Measurements from ENCODE around the gene HSPA12B. TPM values are rescaled to one million over a fixed set of nuclear protein-coding genes. Genes with fewer than 3 reads are reported as not detected.

The HSPA12B gene
- 1.4 TPM for polyA plus RNA-seq (2013, experiment 1 of 2)
- 2.9 TPM for polyA plus RNA-seq (2013, experiment 2 of 2)

GRCh38 chr20:3732327-3733118, at the start of gene HSPA12B:
HSPA12B (plus strand) TSS chr20:3732685; CDS start chr20:3738675, 5,990 bp downstream.
- H3K36me3 ChIP-seq (ENCODE audit: insufficient read depth, low read length): no peaks in the 10 kb centered on the region
- H3K9ac ChIP-seq (ENCODE audit: low read depth, low read length): peak within 1 kb of the TSS; percentile 55
- H3K4me1 ChIP-seq (ENCODE audit: insufficient read depth, low read length): no peaks in the 10 kb centered on the region; the same call in 1 of the 2 replicates
- H3K27ac ChIP-seq (ENCODE audit: low read depth, low read length): no peak within 1 kb of the TSS
- 15% methylated on average over 64 of the region's 67 CpGs for whole genome bisulfite sequencing
- H3K9me3 ChIP-seq (ENCODE audit: insufficient read depth, low read depth, low read length): no peaks in the 10 kb centered on the region
- H3K4me3 ChIP-seq (ENCODE audit: low read length): peak within 1 kb of the TSS; percentile 49
- peaks cover 36% of the 10 kb centered on the region for H3K27me3 ChIP-seq (ENCODE audit: insufficient read depth, low read length)

GRCh38 chr20:3685341-3685740, 47.1 kb upstream of the HSPA12B start:
- H3K9ac ChIP-seq (ENCODE audit: low read depth, low read length): no peak overlapping the region
- H3K4me1 ChIP-seq (ENCODE audit: insufficient read depth, low read length): peaks cover 19% of the 10 kb centered on the region
- peaks cover 36% of the 10 kb centered on the region for H3K27me3 ChIP-seq (ENCODE audit: insufficient read depth, low read length)
- no peak overlapping the region for H3K27ac ChIP-seq (ENCODE audit: low read depth, low read length)
- no peaks in the 10 kb centered on the region for H3K9me3 ChIP-seq (ENCODE audit: insufficient read depth, low read depth, low read length)
- H3K4me3 ChIP-seq (ENCODE audit: low read length): no peak overlapping the region
- WGBS: 78% methylated on average over 7 of the region's 7 CpGs
- no peaks in the 10 kb centered on the region for H3K36me3 ChIP-seq (ENCODE audit: insufficient read depth, low read length)

GRCh38 chr20:3686421-3686820, 46.1 kb upstream of the HSPA12B start:
- WGBS: 91% methylated on average over 7 of the region's 7 CpGs
- Histone ChIP-seq H3K9me3 (ENCODE audit: insufficient read depth, low read depth, low read length) (no peaks in the 10 kb centered on the region), H3K4me3 (ENCODE audit: low read length) (no peak overlapping the region), H3K4me1 (ENCODE audit: insufficient read depth, low read length) (peaks cover 11% of the 10 kb centered on the region), H3K36me3 (ENCODE audit: insufficient read depth, low read length) (no peaks in the 10 kb centered on the region), H3K27me3 (ENCODE audit: insufficient read depth, low read length) (peaks cover 29% of the 10 kb centered on the region), H3K27ac (ENCODE audit: low read depth, low read length) (no peak overlapping the region), H3K9ac (ENCODE audit: low read depth, low read length) (no peak overlapping the region)

GRCh38 chr20:3686867-3687321, 45.6 kb upstream of the HSPA12B start:
- Histone ChIP-seq H3K27ac (ENCODE audit: low read depth, low read length) (no peak overlapping the region), H3K36me3 (ENCODE audit: insufficient read depth, low read length) (no peaks in the 10 kb centered on the region), H3K4me1 (ENCODE audit: insufficient read depth, low read length) (peaks cover 11% of the 10 kb centered on the region), H3K4me3 (ENCODE audit: low read length) (no peak overlapping the region), H3K9ac (ENCODE audit: low read depth, low read length) (no peak overlapping the region), H3K27me3 (ENCODE audit: insufficient read depth, low read length) (peaks cover 24% of the 10 kb centered on the region), H3K9me3 (ENCODE audit: insufficient read depth, low read depth, low read length) (no peaks in the 10 kb centered on the region)
- 78% methylated on average over 9 of the region's 9 CpGs for WGBS

- no peak overlapping the region for H3K9ac ChIP-seq (ENCODE audit: low read depth, low read length)
- H3K9me3 ChIP-seq (ENCODE audit: insufficient read depth, low read depth, low read length): no peaks in the 10 kb centered on the region
- 46% methylated on average over 1 of the region's 2 CpGs for WGBS
- H3K27me3 ChIP-seq (ENCODE audit: insufficient read depth, low read length): peaks cover 18% of the 10 kb centered on the region
- no peak overlapping the region for H3K4me3 ChIP-seq (ENCODE audit: low read length)
- peaks cover 11% of the 10 kb centered on the region for H3K4me1 ChIP-seq (ENCODE audit: insufficient read depth, low read length)
- no peak overlapping the region for H3K27ac ChIP-seq (ENCODE audit: low read depth, low read length)
- H3K36me3 ChIP-seq (ENCODE audit: insufficient read depth, low read length): no peaks in the 10 kb centered on the region
Observed at GRCh38 chr20:3687655-3688054, 44.8 kb upstream of the HSPA12B start.

GRCh38 chr20:3689978-3690377, 42.5 kb upstream of the HSPA12B start:
- Histone ChIP-seq H3K4me3 (ENCODE audit: low read length) (no peak overlapping the region), H3K36me3 (ENCODE audit: insufficient read depth, low read length) (no peaks in the 10 kb centered on the region), H3K4me1 (ENCODE audit: insufficient read depth, low read length) (peaks cover 3% of the 10 kb centered on the region), H3K9me3 (ENCODE audit: insufficient read depth, low read depth, low read length) (no peaks in the 10 kb centered on the region), H3K27ac (ENCODE audit: low read depth, low read length) (no peak overlapping the region), H3K27me3 (ENCODE audit: insufficient read depth, low read length) (peaks cover 3% of the 10 kb centered on the region; the same call in 1 of the 2 replicates), H3K9ac (ENCODE audit: low read depth, low read length) (no peak overlapping the region)
- WGBS: 90% methylated on average over 10 of the region's 11 CpGs

- H3K27ac ChIP-seq (ENCODE audit: low read depth, low read length): no peak overlapping the region
- no peak overlapping the region for H3K4me3 ChIP-seq (ENCODE audit: low read length)
- WGBS: 87% methylated on average over 3 of the region's 3 CpGs
Observed at GRCh38 chr20:3690413-3690812, 42.1 kb upstream of the HSPA12B start.

GRCh38 chr20:3691306-3691705, 41.2 kb upstream of the HSPA12B start:
- Histone ChIP-seq H3K4me3 (ENCODE audit: low read length) (no peak overlapping the region), H3K9me3 (ENCODE audit: insufficient read depth, low read depth, low read length) (no peaks in the 10 kb centered on the region), H3K36me3 (ENCODE audit: insufficient read depth, low read length) (no peaks in the 10 kb centered on the region), H3K27ac (ENCODE audit: low read depth, low read length) (no peak overlapping the region), H3K27me3 (ENCODE audit: insufficient read depth, low read length) (no peaks in the 10 kb centered on the region; the same call in 1 of the 2 replicates), H3K9ac (ENCODE audit: low read depth, low read length) (no peak overlapping the region), H3K4me1 (ENCODE audit: insufficient read depth, low read length) (no peaks in the 10 kb centered on the region)
- WGBS: 94% methylated on average over 16 of the region's 16 CpGs

More at GRCh38 chr20:3690413-3690812, 42.1 kb upstream of the HSPA12B start:
- H3K36me3 ChIP-seq (ENCODE audit: insufficient read depth, low read length): no peaks in the 10 kb centered on the region
- H3K27me3 ChIP-seq (ENCODE audit: insufficient read depth, low read length): no peaks in the 10 kb centered on the region; the same call in 1 of the 2 replicates
- H3K4me1 ChIP-seq (ENCODE audit: insufficient read depth, low read length): no peaks in the 10 kb centered on the region
- no peak overlapping the region for H3K9ac ChIP-seq (ENCODE audit: low read depth, low read length)
- no peaks in the 10 kb centered on the region for H3K9me3 ChIP-seq (ENCODE audit: insufficient read depth, low read depth, low read length)

- H3K9me3 ChIP-seq (ENCODE audit: insufficient read depth, low read depth, low read length): no peaks in the 10 kb centered on the region
- H3K27ac ChIP-seq (ENCODE audit: low read depth, low read length): no peak overlapping the region
- H3K27me3 ChIP-seq (ENCODE audit: insufficient read depth, low read length): no peaks in the 10 kb centered on the region; the same call in 1 of the 2 replicates
- no peak overlapping the region for H3K4me3 ChIP-seq (ENCODE audit: low read length)
- 95% methylated on average over 9 of the region's 9 CpGs for WGBS
- H3K4me1 ChIP-seq (ENCODE audit: insufficient read depth, low read length): no peaks in the 10 kb centered on the region
- H3K36me3 ChIP-seq (ENCODE audit: insufficient read depth, low read length): no peaks in the 10 kb centered on the region
- no peak overlapping the region for H3K9ac ChIP-seq (ENCODE audit: low read depth, low read length)
Observed at GRCh38 chr20:3691897-3692296, 40.6 kb upstream of the HSPA12B start.

- Histone ChIP-seq H3K27ac (ENCODE audit: low read depth, low read length) (no peak overlapping the region), H3K9ac (ENCODE audit: low read depth, low read length) (no peak overlapping the region), H3K4me3 (ENCODE audit: low read length) (no peak overlapping the region), H3K4me1 (ENCODE audit: insufficient read depth, low read length) (no peaks in the 10 kb centered on the region), H3K9me3 (ENCODE audit: insufficient read depth, low read depth, low read length) (no peaks in the 10 kb centered on the region), H3K27me3 (ENCODE audit: insufficient read depth, low read length) (no peaks in the 10 kb centered on the region; the same call in 1 of the 2 replicates), H3K36me3 (ENCODE audit: insufficient read depth, low read length) (no peaks in the 10 kb centered on the region)
- WGBS: 92% methylated on average over 23 of the region's 23 CpGs
Observed at GRCh38 chr20:3692706-3693294, 39.7 kb upstream of the HSPA12B start.

- H3K4me3 ChIP-seq (ENCODE audit: low read length): no peak overlapping the region
- WGBS: 93% methylated on average over 13 of the region's 13 CpGs
- no peaks in the 10 kb centered on the region for H3K36me3 ChIP-seq (ENCODE audit: insufficient read depth, low read length)
- H3K9me3 ChIP-seq (ENCODE audit: insufficient read depth, low read depth, low read length): no peaks in the 10 kb centered on the region
- H3K27me3 ChIP-seq (ENCODE audit: insufficient read depth, low read length): no peaks in the 10 kb centered on the region; the same call in 1 of the 2 replicates
- no peak overlapping the region for H3K27ac ChIP-seq (ENCODE audit: low read depth, low read length)
- no peaks in the 10 kb centered on the region for H3K4me1 ChIP-seq (ENCODE audit: insufficient read depth, low read length)
- H3K9ac ChIP-seq (ENCODE audit: low read depth, low read length): no peak overlapping the region
Observed at GRCh38 chr20:3693376-3693775, 39.1 kb upstream of the HSPA12B start.

Data from HUES64 (cell line).